Left lobe of liver (tissue), 2 donors: ENCODE measurements around the gene SCAMP1. TPM values are rescaled to one million over a fixed set of nuclear protein-coding genes. Genes with fewer than 3 reads are reported as not detected.
"Not testable (repeated sequence)": the region's sequence is repeated elsewhere in the genome, so short reads cannot be mapped to it uniquely, and the experiment has no call there.

ENCODE experiments used
- ATAC-seq: fragments of 200-7000 bp; cut with Tn5 transposase; one replicate; pipeline ENCODE4 v1.9.1; 2020; ENCODE audit warnings: mild to moderate bottlenecking, moderate library complexity
- DNase-seq: peaks from one replicate; pipeline ENCODE4 v3.0.0-alpha.2; 2020; ENCODE audit warnings: low spot score
- total RNA-seq: library from RNA; stranded (reverse); gene quantifications from one replicate; pipeline ENCODE4 v1.2.1, GENCODE V29; 2021
- donor health status: DM: no; HTN: no; CAD: no; lungs with moderate emphysema.
- donor health status: DM: no; HTN: yes; CAD: no.

Gene SCAMP1
- total RNA-seq, 1 donor from 2014 or later = 11.3 TPM

DNA sequence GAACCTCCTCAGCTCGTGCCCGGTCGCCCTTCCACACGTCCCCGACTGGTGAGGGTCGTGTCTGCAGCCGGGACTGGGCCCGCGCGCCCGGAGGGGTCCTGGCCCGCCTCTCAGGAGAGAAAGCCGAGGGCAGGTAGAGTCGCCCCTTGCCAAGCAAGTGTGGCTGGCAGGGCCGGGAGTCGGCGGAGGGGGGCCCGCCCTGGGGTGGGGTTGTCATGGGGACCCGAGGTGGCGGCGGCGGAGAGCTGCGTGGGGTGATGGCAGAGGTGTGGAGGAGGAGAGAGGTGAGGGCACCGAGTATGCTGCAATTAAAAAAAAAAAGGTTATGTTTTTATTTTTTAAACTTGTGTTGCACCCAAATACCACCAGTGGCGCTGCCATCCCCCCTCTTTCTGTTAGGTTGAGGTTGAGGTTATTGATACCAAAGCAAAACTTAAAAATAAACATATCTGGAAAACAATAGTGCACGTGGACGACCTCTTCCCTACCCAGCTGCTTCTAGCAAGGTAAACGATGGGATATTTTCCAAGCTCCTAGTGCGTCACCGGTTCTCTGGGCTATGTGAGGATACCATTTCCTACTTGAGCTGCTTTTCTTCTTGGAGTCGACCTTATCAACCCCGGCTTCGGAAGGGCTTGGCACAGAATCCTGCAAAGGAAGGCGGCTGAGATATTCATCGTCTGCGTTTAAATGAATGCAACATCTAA lies 660 bp downstream of the SCAMP1 start:
- ATAC-seq = peak; percentile 54
- peak; percentile 66 for DNase-seq

GRCh38 chr5:78361631-78361993 lies 1.2 kb downstream of the SCAMP1 start:
- ATAC-seq (no peak), DNase-seq (no peak)

GRCh38 chr5:78362220-78362619 lies 1.8 kb downstream of the SCAMP1 start:
- DNase-seq = no peak

GRCh38 chr5:78364005-78364404 lies 3.6 kb downstream of the SCAMP1 start:
- no peak for DNase-seq
- ATAC-seq = no peak

More at GRCh38 chr5:78362220-78362619, 1.8 kb downstream of the SCAMP1 start:
- ATAC-seq = no peak

- no peak for DNase-seq
- ATAC-seq = no peak
Measured at GRCh38 chr5:78367318-78367991, 7.0 kb downstream of the SCAMP1 start.

GRCh38 chr5:78369680-78370079 lies 9.3 kb downstream of the SCAMP1 start:
- DNase-seq (no peak), ATAC-seq (no peak)

- no peak for DNase-seq
- ATAC-seq = no peak
Measured at GRCh38 chr5:78373231-78373630, 12.8 kb downstream of the SCAMP1 start.

DNA sequence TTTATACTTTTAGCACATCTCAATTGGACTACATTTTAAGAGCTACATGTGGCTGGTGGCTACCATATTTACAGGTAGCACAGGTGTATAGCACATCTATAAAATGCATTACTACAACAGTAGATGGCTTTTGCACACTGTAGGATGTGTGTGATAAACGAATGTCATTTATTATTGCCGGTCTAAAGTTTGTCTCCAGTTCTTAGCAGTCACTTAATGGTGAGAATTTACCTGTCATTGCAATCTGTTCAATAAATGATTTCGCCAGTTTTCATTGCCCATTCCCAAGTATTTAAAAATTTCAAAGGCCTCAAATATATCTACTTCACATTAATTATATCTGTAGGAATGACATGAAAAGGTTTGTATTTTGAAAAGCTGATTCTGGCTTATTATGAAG lies 15.9 kb downstream of the SCAMP1 start:
- DNase-seq = no peak
- ATAC-seq = no peak

- DNase-seq = no peak
- no peak for ATAC-seq
Measured at GRCh38 chr5:78377056-78377717, 16.8 kb downstream of the SCAMP1 start.

DNA sequence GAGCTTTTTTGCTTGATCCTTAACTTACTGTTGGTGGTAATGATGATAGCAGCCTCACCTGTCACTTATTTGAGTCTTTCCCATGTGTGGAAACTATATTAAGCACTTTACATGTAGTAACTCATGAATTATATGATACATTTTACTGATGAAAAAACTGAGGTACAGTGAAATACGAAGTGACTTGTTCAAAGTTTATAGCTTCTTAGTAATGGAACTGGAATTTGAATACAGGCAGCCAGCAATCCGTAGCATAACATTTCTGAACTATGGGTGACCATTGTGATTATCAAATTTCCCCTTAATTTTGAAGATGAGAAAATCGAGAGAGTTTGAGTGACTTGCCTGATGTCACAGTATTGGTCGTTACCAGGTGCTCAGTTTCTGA lies 17.3 kb downstream of the SCAMP1 start:
- DNase-seq = no peak
- ATAC-seq = no peak

GRCh38 chr5:78387468-78388153 lies 27.2 kb downstream of the SCAMP1 start:
- DNase-seq (no peak), ATAC-seq (no peak)

- not testable (repeated sequence) for DNase-seq, ATAC-seq
Measured at GRCh38 chr5:78391357-78391756, 30.9 kb downstream of the SCAMP1 start.

- no peak for ATAC-seq
Measured at GRCh38 chr5:78397831-78398230, 37.4 kb downstream of the SCAMP1 start.

DNA sequence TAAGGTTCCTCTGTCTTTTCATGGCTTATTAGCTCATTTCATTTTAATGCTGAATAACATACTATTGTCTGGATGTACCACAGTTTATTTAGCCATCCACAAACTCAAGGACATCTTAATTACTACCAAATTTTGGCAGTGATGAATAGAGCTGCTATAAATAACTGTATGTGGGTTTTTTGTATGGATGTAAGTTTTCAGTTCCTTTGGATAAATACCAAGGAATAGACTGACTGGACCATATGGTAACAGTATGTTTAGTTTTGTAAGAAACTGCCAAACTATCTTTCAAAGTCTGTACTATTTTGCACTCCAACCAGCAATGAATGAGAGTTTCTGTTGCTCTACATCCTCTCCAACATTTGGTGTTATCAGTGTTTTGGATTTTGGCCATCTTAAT lies 38.7 kb downstream of the SCAMP1 start:
- ATAC-seq (no peak), DNase-seq (no peak)

More at GRCh38 chr5:78397831-78398230, 37.4 kb downstream of the SCAMP1 start:
- DNase-seq = no peak

DNA sequence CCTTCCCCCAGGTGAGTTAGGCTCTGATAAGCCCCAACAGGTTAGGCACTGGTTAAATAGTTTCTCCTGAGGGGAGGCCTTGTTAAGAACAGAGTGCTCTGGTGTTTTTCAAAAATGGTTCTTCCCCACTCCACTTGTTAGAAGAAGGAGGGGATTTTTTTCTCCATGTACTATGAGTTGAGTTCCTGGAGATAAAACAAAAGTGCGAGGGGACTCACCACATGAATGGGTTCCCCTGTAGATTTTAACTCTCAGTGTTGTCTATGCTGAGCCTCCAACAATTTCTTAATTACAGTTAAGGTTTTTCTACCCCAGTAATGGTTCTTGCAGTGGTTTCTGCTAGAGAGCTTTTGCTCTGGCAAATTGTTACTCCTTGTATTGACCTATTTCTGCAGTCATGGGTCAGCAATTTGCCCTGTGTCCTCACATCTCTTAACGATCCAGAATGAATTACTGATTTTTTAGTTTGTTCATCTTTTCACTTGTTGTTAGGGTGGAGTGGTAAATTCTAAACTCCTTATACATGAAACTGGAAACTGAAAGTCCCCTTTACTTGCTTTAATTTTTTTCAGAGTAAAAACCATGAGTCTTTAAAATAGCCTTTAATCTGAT lies 44.4 kb downstream of the SCAMP1 start:
- DNase-seq (no peak), ATAC-seq (peak; percentile 62)

DNA sequence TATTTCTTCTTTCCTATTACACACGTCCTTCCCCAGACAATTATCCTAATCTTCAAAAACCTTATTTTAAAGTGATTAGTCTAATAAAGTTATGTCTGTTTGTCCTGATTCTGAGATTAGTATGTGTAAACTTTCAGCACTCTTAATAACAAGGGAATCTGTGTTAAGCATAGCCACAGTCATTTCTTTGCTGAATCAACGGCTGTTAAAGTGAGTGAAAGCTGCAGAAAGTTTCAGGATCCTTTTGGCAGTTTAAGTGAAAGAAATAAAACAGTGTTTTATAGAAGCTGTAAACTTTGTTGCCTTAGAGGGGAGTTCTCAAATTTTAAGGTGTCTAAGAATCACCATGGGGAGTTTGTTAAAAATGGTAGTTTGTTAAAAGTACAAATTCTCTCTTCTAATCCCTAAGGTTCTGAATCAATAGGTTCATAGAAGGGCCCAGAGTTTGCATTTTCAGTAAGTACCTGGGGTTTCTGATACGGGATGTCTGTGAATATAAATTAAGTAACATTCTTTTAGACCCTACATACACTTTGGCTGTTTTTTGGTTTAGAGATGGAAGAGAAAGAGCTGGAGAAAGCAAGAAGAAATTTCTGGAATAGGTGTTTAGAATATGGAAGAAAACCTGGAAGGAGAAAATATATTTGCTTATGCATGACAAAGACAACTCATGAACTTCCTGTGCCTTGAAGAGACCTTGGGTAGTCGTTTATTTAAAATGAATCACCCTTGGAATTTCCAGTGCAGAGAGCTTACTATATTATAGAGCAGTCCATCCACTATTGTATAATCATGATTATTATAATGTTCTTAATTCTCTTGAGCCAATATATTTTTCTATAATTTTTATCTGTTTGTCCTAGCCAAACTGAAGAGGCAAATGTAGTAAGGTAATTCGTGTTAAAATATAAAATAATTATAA lies 45.7 kb downstream of the SCAMP1 start:
- DNase-seq (no peak), ATAC-seq (no peak)

DNA sequence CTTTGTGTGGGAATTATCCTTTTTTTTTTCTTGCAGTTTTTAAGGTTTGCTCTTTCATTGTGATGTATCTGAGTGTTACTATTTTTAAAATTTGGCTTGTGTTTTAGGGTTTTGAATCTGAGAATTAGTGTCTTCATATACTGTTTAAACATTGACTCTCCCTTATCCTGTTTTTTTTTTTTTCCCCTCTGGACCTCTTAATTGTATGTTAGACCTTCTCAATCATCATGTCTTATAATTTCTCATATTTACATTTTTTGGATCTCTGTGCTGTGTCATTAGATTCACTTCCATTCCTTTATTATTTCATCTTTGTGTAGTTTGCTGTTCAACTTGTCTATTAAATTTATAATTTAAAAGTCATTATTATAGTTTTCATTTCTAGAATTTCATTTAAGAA lies 47.0 kb downstream of the SCAMP1 start:
- ATAC-seq (no peak), DNase-seq (no peak)

DNA sequence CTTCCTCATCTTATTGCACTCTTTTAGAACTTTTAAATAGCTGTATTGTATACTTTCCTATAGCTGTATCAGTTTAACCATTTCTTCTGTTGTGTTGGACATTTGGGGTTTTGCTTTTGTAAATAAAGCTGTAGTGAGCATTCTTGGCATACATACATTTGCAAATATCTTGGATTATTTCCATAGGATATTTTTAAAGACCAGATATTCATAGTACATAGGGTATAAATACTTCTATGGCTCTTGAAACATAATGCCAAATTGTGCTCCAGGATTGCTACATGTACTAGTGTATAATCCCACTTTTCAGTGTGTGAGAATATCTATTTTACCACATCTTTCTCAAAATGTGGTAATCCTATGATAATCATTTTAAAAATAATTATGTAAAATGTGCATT lies 51.2 kb downstream of the SCAMP1 start:
- no peak for ATAC-seq

DNA sequence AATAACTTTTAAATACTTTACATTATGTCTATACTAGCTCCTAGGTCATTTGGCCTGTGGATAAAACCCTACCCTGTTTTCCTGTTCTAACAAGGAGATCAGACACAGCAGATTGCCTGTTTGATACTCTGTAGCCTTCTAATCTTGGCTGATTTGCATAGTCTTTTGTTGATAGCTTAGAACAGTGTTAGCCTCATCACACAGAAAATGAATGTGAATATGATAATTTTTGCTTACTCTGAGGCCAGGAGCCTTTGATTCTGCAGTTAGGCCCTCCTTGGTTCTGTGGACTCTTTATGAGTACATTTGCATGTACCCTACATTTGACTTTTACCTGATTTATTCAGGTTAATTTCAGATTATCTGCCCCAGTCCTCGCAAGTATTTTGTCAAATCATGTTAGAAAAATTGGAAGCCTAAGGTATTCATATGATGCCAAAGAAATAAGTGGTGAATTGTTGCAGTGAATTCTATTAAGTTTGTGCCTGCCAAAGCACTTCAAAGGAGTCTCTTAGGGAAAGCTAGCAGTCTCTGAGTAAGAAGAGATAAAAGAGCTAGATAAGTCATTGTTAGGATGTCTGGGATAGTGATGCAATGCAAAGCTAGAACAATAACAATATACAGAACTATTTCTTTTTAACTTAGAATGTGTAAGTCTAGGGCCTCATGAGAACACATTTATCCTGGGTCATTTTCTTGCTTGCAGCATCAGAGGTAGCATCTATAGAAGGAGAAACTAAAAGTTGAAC lies 56.4 kb downstream of the SCAMP1 start:
- ATAC-seq (no peak), DNase-seq (no peak)

More for the DNA sequence above, 51.2 kb downstream of the SCAMP1 start:
- DNase-seq = no peak
